ENCODE results near the gene RAB7A.

GRCh38 chr3:128858167-128858566 lies 132.2 kb downstream of the RAB7A start:
- TF ChIP-seq POLR2A (IDR thresholded peaks at IDR 0.05; ENCODE audit: low read depth) (no peak), CTCF (IDR thresholded peaks at IDR 0.05) (no peak), POLR2AphosphoS5 (IDR thresholded peaks at IDR 0.05) (no peak)
